ENCODE data around the gene NDUFA5.

Gene NDUFA5

DNA sequence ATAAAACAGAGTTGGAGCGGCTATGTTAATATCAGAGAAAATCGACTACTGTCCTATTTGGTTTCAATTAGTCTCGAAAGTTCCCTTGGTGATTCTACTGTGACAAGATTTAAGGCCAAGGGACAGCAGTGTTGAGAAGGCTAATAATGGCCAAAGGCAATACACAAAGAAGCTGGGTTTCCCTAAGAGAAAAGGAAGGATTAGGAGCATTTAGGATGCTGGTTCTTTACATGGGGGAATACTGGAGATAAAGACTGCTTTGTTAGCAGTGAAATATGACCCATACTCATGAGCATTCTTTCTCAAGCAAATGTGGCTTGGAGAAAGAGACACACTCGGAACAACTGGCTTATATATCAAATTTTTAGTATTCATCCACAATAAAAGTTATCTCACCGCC lies 55.4 kb downstream of the NDUFA5 start:
- DNase-seq (ENCODE audit: low read depth) = no peak

DNA sequence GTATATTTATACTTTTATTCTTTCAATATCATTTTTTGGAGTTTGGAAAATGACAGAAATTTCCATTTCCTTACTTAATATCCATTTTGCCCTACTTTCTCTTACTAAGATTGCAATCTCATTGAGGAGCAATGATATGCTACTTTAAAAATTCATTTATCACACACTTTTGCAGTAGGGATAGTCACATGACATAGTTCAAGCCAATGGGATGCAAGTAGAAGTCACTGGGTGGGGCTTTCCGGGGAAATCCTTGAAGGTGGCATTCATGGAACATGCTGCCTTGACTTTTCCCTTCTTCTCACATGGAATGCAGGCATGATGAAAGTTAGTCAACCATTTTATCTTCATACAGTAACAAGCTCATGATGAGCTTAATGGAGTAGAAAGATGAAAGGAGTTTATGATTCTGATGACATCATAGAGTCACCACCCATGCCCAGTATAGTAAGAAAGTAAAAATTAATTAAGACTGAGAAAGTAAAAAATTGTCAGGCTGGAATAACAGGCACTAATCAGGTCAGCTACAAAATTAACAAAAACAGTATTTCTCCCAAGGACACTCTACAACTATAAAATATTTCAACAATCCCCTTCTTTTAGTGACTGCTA lies 56.6 kb downstream of the NDUFA5 start:
- DNase-seq (ENCODE audit: low read depth) = no peak

DNA sequence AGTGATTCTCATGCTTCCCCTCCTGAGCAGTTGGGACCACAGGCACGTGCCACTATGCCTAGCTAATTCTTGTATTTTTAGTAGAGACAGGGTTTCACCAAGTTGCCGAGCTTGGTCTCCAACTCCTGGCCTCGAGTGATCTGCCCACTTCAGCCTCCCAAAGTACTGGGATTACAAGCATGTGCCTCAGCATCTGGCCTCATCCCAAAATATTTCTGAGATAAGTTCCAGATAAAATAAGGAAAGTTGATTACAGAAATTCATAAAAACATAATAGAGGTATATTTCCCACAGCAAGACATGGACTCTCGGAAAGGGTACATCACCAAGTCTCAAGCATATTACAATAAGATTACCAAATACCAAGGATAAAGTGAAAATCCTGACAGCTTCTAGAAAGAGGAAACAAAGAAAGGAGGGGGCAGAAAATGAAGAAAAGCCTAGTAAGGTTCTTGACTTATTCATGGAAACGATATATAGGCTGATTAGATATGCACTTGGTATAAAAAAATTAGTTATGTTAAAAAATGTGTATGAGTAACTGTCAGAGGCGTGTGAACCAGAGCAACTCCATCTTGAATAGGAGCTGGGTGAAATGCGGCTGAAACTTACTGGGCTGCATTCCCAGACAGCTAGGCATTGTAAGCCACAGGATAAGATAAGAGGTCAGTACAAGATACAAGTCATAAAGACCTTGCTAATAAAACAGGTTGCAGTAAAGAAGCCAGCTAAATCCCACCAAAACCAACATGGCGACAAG lies 58.2 kb downstream of the NDUFA5 start:
- DNase-seq (ENCODE audit: low read depth) = no peak

GRCh38 chr7:123498601-123499000 lies 59.0 kb downstream of the NDUFA5 start:
- DNase-seq (ENCODE audit: low read depth) = no peak

GRCh38 chr7:123498031-123498430 lies 59.6 kb downstream of the NDUFA5 start:
- DNase-seq (ENCODE audit: low read depth) = no peak

DNA sequence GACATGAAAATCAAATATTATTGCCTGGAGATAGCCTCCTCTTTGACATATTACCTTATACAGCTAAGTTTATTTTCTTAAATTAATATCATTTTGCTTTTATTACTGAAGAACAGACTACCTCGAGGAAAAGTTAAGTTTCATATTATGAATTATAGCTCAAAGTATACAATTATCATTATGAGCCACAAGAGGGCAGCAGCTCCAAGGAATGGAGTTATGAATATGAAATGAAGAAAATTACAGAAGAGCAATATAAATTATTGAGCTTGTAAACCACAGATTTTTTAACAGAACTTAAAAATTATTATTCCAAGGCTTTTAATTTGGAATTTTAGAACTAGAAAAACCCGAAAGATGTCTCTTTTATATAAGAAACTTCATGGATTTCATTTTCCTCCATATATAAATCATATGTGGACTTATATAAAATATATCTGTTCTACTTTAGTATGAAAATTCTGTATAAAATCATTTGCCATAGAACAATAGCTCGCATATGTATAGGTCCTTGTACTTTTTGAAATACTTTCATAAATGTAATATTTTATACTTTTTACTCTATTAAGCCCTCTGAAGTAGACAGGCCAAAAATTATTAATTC lies 63.3 kb downstream of the NDUFA5 start:
- DNase-seq (ENCODE audit: low read depth) = no peak

DNA sequence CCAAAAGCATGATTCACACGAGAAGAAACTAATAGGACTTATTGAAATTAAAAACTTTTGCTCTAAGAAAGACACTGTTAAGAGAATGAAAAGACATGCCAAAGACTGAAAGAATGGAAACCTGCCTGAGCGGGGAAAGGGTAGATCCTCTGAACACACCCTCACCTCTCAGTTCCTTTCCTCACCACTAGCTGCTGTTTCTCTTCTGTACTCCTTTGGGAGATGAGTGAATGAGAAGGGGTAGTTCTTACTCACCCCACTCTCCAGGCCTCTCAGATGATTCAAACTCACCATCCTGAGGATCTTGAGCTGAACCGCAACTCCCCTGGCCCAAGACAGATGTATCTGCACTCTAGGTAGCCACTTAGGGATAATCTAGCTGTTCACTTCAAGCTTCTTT lies 65.1 kb downstream of the NDUFA5 start:
- DNase-seq (ENCODE audit: low read depth) = no peak

Data from stimulated activated CD8-positive, alpha-beta memory T cell treated with anti-CD3 and anti-CD28 coated beads, Interleukin-15, amount 100 ng/mL, for 24 hours (primary cell).